Measurements from ENCODE around the gene CRIM1. TPM values are rescaled to one million over a fixed set of nuclear protein-coding genes. Genes with fewer than 3 reads are reported as not detected.

CRIM1 gene
- total RNA-seq, 4 donors from 2014 or later = 72.6 to 162 (median 112) TPM

GRCh38 chr2:36392571-36393255, 37.1 kb downstream of the CRIM1 start:
- no peak for TF ChIP-seq POLR2A (IDR thresholded peaks at IDR 0.05)
- TF ChIP-seq CTCF (IDR thresholded peaks at IDR 0.05) = no peak
- TF ChIP-seq EP300 (IDR thresholded peaks at IDR 0.05) = no peak
- no peak for TF ChIP-seq POLR2AphosphoS5 (IDR thresholded peaks at IDR 0.05)
- no peaks in the 10 kb centered on the region for H3K36me3 ChIP-seq
- no peak overlapping the region for H3K27ac ChIP-seq
- DNase-seq (ENCODE audit: low spot score in 2 of 2) = no peak
- no peaks in the 10 kb centered on the region for H3K9me3 ChIP-seq
- no peaks in the 10 kb centered on the region for H3K27me3 ChIP-seq
- peaks cover 24% of the 10 kb centered on the region for H3K4me1 ChIP-seq
- WGBS = 86% methylated on average over 5 of the region's 5 CpGs
- no peak overlapping the region for H3K4me3 ChIP-seq

GRCh38 chr2:36393738-36394256, 38.2 kb downstream of the CRIM1 start:
- H3K4me1 ChIP-seq = peaks cover 24% of the 10 kb centered on the region
- no peak overlapping the region for H3K27ac ChIP-seq
- TF ChIP-seq EP300 (IDR thresholded peaks at IDR 0.05) = no peak
- no peak for TF ChIP-seq CTCF (IDR thresholded peaks at IDR 0.05)
- no peak for TF ChIP-seq POLR2AphosphoS5 (IDR thresholded peaks at IDR 0.05)
- no peak for TF ChIP-seq POLR2A (IDR thresholded peaks at IDR 0.05)
- 54% methylated on average over 4 of the region's 4 CpGs for WGBS
- no peaks in the 10 kb centered on the region for H3K27me3 ChIP-seq
- no peak for DNase-seq (ENCODE audit: low spot score in 2 of 2)
- no peak overlapping the region for H3K4me3 ChIP-seq
- H3K36me3 ChIP-seq = no peaks in the 10 kb centered on the region
- H3K9me3 ChIP-seq = no peaks in the 10 kb centered on the region

- H3K27me3 ChIP-seq = no peaks in the 10 kb centered on the region
- TF ChIP-seq POLR2A (IDR thresholded peaks at IDR 0.05) = no peak
- TF ChIP-seq EP300 (IDR thresholded peaks at IDR 0.05) = no peak
- no peak for TF ChIP-seq CTCF (IDR thresholded peaks at IDR 0.05)
- TF ChIP-seq POLR2AphosphoS5 (IDR thresholded peaks at IDR 0.05) = no peak
- H3K4me1 ChIP-seq = peaks cover 14% of the 10 kb centered on the region
- no peak overlapping the region for H3K4me3 ChIP-seq
- no peak overlapping the region for H3K27ac ChIP-seq
- no peaks in the 10 kb centered on the region for H3K9me3 ChIP-seq
- 55% methylated on average over 6 of the region's 6 CpGs for WGBS
- no peaks in the 10 kb centered on the region for H3K36me3 ChIP-seq
- no peak for DNase-seq (ENCODE audit: low spot score in 2 of 2)
Observed at GRCh38 chr2:36394804-36395203, 39.2 kb downstream of the CRIM1 start.

- H3K4me3 ChIP-seq = no peak overlapping the region
- TF ChIP-seq POLR2AphosphoS5 (IDR thresholded peaks at IDR 0.05) = no peak
- no peak overlapping the region for H3K27ac ChIP-seq
- H3K9me3 ChIP-seq = no peaks in the 10 kb centered on the region
- DNase-seq (ENCODE audit: low spot score in 2 of 2) = no peak
- 94% methylated on average over 4 of the region's 4 CpGs for whole genome bisulfite sequencing
- no peaks in the 10 kb centered on the region for H3K36me3 ChIP-seq
- no peaks in the 10 kb centered on the region for H3K27me3 ChIP-seq
- peaks cover 13% of the 10 kb centered on the region for H3K4me1 ChIP-seq
Observed at GRCh38 chr2:36395866-36396265, 40.3 kb downstream of the CRIM1 start.

GRCh38 chr2:36396878-36397539, 41.4 kb downstream of the CRIM1 start:
- Histone ChIP-seq H3K27me3 (no peaks in the 10 kb centered on the region), H3K4me1 (peaks cover 13% of the 10 kb centered on the region), H3K9me3 (no peaks in the 10 kb centered on the region), H3K27ac (no peak overlapping the region), H3K4me3 (no peak overlapping the region), H3K36me3 (no peaks in the 10 kb centered on the region)
- 79% methylated on average over 9 of the region's 9 CpGs for WGBS
- no peak for DNase-seq (ENCODE audit: low spot score in 2 of 2)
- TF ChIP-seq POLR2AphosphoS5 (IDR thresholded peaks at IDR 0.05) (no peak), CTCF (IDR thresholded peaks at IDR 0.05) (no peak), EP300 (IDR thresholded peaks at IDR 0.05) (no peak), POLR2A (IDR thresholded peaks at IDR 0.05) (no peak)

Measured in suprapubic skin (tissue), 4 donors.